ENCODE results near the gene SLC27A1.

- TF ChIP-seq, protein P1, sequence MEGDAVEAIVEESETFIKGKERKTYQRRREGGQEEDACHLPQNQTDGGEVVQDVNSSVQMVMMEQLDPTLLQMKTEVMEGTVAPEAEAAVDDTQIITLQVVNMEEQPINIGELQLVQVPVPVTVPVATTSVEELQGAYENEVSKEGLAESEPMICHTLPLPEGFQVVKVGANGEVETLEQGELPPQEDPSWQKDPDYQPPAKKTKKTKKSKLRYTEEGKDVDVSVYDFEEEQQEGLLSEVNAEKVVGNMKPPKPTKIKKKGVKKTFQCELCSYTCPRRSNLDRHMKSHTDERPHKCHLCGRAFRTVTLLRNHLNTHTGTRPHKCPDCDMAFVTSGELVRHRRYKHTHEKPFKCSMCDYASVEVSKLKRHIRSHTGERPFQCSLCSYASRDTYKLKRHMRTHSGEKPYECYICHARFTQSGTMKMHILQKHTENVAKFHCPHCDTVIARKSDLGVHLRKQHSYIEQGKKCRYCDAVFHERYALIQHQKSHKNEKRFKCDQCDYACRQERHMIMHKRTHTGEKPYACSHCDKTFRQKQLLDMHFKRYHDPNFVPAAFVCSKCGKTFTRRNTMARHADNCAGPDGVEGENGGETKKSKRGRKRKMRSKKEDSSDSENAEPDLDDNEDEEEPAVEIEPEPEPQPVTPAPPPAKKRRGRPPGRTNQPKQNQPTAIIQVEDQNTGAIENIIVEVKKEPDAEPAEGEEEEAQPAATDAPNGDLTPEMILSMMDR (IDR thresholded peaks at IDR 0.05): no peak
- no peak for TF ChIP-seq POLR2A (IDR thresholded peaks at IDR 0.05)
Observed at GRCh38 chr19:17484520-17485185, 14.3 kb downstream of the SLC27A1 start.
